Raji (cell line): ENCODE measurements around the gene TIFAB.

Experiments
- POLR2A ChIP-seq: IDR thresholded peaks from 2 replicates; pipeline ENCODE4 v1.6.1; 2011; ENCODE audit warnings: low read depth, low read length, control low read depth; ENCODE audit not compliant: insufficient read depth

TIFAB gene

DNA sequence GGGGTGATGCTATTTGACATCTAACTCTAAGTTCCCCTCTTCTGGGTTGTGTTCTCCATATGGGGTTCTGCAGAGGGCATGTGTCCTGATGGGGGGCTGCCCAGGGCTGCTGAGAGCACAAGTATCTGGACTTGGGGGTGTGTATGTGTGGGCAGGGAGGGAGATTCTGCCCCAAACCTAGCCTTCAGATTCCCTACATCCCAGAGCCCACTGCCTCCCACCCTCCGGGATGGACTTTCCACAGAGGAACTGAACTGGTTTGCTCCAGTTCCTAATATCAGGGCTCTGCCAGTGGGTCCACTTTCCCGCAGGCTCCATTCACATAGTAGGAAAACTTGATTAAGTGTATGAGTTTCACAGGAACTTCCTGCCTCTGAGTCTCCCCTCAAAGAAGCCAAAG lies 16.4 kb upstream of the TIFAB start:
- TF ChIP-seq POLR2A = no peak

DNA sequence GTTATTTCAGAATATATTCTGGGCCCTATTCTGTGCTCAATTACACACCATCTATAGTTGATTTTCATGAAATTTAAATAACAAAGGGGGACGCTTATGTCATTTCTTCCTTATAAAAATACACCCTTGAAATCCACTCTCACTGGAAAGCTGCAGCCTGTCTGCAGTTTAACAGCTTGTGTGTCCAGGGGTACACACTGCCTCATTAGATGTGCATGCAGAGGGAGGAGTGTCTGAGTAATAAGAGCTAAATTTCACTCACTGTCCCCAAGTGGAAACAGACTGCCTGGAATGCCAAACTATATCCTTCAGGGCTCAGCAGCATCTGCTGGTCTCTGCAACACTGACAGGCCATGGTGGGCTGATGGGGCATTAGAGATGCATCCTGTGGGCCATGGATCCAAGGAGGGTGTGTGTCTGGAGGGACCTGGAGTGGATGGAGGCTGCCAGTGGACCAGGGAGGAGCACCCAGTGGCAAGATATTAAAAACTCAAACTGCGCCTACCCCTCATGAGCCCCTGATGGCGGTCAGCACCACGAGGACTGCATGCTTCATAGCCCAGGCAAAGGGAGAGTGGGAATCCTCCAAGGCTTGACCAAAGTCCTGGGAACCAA lies 15.8 kb upstream of the TIFAB start:
- no peak for TF ChIP-seq POLR2A

DNA sequence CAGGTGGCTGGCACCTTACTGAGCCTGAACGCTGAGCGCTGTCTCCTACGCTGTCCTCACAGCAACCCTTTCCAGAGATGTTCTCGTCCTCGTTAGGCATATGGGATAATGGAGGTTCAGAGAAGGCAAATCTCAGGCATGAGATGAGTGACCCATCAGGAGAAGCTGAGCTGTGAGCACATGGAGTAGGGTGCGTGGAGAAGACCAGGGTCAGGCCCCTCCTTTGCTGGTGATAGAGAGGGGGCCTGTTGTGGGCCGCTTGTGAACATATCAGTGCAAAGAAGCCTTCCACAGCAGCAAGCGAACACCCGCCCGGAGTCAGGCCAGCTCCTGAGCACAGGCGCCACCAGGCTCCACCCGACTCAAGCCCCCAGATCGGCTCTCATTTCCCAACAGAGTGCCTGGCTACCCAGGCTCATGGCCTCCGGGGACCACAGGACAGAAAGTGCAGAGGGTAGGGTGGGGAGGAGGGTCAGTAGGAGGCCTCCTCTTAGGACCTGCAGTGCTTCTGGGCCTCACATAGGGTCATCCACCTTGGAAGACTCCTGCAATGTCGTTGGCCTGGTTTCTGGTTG lies 15.0 kb upstream of the TIFAB start:
- no peak for TF ChIP-seq POLR2A

DNA sequence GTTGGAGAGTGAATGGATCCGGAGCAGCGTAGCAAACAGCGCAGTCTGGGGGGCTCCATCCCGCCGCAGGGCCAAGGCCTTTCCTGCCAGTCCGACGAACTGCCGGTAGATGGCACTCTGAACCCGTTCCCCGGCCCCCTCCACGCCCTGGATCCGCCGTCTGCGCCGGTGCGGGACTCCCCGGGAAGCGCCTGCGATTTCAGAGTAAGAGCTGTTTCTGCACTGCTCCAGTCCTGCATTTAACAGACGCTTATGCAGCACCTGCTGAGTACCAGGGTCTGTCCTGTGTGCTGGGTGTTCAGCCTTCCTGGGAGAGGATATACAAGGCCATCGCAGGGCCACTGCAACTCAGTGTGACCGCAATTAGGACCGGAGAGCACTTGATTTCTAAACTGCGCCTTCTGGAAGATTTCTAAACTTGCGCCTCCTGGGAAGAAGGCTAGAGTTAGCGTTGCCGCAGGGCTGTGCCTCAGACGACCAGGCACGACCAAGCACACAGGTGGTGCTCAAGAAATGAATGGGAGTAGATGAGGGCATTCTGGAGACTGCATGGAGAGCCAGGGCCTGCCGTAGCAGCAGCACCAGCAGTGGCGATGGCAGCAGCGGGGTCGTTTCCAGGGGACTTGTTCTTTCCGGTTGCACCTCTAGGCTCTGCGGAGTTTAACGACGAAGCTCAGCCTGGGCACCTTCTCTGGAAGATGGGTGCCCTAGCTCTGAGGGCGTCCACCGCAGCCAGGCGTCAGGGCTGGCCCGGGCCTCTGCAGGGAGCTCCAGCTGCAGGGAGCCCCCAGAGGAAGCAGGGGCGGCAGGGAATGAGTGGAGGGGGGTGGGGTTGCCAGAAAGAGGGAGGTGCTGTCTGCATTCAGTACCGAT lies 14.3 kb upstream of the TIFAB start:
- no peak for TF ChIP-seq POLR2A

DNA sequence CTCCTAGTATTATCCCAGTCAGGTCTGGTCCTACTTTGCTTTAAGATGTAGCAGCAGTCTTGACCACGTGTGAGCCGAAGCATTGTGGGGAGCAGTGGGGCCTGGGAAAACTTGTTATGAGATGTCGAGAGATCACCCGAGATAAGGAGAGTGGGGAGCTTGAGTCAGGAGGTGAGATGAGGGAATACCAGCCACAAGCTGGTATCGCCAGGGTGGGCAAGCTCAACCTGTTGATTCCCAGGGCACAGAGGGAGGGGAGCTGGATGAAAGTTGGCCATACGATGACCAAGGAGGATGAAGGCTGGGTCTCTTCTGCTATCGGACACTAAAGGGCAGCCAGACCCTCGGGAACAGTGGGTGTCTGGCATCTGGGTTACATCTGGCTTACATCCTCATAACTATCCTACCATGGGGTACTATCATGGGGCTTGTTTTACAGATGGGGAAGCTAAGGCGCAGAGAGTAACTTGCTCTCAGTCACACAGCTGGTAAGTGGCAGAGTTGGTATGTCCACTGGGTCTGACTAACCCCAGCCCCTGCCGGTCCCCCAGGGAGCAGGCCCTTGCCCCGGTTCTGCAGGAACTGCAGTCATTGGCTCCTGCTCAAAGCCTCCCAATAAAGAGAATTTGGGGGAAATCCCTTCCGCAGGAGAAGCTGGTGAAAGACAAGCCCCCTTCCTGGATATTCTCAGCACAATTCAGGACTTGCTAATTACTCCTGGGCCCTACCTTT lies 13.4 kb upstream of the TIFAB start:
- TF ChIP-seq POLR2A = no peak

DNA sequence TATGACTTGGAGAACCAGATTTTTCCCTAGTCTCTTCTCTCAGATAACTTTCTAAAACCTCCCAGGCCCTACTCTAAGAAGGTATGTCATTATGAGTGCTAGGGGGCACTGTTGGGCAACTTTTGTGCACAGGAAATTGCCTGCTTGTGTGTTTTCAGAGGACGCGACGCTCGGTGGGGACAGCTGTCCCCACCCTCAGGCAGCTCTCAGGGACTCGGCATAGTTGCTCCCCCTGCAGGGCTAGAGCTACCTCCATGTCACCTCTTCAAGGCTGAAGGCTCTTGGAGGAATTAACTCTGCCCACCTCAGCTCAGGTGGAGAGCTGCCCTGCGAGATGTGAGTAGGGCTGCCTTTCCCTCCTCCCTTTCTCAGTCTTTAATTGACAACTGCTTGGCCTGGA lies 10.2 kb upstream of the TIFAB start:
- no peak for TF ChIP-seq POLR2A

DNA sequence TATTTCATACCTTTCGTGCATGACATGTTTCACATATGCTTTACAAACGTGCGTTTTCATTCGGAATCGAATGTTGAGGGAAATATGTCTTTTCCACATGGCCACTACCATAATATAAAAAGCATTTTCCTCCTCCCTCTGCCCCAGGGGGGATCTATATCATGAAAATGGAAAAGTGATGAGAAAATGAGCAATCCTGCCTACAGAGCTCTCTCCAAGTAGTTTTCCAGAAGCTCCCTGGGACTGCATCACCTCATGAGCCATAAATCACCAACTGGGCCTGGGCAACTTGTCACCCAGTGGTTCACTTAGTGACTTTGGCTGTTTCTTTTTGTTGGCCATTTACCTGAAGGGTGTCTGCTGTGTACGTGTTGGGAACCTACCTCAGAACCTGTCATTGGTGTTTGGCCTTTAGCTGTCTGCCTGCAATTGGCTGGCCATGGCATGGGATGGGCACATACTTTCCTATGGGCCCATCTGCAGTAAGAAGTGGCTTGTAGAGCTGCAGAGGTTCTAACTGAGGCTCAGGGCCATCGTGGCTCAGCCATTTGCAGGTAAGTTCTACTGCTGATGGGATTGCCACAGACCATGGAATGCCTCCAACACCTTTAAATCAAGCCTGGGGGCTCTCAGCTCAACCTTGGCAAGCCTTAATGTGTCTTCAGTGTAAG lies 9.5 kb upstream of the TIFAB start:
- no peak for TF ChIP-seq POLR2A

DNA sequence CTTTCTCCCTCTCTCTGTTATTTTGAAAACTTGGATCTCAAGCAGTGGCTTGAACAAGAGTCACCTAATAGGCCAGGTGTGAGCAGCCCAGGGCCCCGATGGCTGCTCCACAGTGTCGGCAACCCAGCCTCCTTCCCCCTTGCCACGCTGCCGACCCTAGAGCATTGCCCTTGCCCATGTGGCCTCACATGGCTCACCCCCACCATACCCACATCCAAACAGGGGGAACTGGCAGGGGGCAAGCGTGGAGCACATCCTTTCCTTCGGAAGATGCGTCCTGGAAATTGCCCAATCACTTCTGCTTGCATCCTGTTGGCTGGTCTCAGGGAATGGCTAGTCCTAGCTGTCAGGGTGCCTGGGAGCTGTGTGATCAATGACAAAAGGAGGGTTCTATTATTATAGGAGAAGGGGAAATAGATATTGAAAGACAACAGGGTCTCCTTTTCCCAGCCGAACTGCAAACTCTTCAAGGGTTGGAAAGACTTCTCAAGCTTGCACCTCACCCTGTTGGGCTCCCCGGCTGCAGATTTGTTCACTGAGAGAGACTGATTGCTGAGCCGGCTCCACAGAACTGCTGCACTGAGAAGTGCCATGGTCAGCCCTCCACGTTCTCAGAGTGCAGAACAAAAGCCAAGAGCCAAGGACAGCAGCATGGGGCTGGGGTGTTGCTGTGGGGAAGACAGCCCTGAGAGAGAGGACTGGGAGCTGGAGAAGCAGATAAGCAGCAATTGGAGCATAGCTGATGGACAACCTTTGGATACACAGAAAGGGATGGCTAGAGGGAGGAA lies 8.3 kb upstream of the TIFAB start:
- TF ChIP-seq POLR2A = no peak

DNA sequence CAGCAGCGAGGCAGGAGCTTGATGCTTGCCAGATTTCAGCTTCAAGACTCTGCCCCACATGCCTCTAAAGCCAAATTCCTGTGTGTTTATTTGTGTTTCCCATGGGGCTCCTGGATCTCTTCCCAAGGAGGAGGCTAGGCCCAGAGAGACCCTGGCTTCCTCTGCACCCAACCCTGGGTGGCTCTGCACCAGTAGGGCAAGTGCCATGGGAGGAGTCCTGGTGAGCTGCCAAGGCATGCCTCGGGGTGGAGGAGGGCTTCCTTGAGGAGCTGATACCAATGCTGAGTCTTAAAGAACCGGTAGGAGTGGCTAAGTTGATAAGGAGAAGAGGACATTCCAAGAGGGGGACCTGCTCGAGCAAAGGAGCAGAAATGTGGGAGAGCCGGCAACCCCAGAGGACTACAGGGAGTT lies 6.8 kb upstream of the TIFAB start:
- no peak for TF ChIP-seq POLR2A

DNA sequence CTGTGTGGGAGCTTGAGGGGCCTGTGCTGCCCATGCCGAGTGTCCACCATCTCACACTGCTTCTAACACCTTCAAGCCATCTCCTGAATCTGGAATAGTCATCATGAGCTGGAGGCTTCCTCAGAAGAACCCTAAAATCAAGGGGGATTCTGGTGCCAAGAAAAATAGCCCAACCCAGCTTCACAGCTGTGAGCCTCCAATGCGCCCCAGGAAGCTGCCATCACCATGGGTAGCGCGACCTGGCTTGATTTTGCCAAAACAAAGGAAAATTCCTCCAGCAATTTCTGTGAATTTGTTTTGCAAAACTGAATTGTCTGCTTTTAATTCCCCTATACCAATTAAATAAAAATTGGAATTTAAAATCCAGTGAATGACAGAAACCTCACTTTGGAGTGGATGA lies 6.2 kb upstream of the TIFAB start:
- TF ChIP-seq POLR2A = no peak

DNA sequence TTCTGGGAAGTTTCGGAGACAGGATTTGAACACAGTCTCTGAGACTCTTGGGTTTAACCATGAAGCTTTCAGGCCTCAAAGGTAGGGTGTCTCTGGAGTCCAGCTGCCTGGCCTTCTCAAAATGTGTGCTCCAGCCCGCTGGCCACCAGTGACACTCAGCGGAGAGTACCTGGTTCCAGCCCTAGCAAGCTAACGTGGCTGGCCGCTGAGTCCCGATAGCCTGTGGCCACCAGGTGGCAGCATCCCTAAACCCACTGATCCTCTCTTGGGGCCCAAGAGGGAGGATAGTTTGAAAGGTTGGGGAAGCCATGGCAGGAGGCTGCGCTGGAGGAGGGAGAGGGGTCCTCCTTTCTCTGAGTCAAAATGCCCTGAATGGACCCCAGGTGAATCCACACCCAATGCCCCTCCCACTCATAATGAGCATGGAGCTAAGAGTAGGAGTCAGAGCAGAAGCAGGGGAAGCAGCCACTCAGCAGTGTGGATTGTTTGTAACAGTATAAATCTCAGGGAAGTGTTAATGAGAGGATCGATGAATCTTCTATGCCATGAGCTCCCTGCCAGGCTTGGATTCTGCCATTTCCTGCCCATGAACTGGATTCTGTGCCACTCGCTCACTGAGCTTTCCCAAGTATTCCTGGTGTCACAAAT lies 5.4 kb upstream of the TIFAB start:
- TF ChIP-seq POLR2A = no peak

DNA sequence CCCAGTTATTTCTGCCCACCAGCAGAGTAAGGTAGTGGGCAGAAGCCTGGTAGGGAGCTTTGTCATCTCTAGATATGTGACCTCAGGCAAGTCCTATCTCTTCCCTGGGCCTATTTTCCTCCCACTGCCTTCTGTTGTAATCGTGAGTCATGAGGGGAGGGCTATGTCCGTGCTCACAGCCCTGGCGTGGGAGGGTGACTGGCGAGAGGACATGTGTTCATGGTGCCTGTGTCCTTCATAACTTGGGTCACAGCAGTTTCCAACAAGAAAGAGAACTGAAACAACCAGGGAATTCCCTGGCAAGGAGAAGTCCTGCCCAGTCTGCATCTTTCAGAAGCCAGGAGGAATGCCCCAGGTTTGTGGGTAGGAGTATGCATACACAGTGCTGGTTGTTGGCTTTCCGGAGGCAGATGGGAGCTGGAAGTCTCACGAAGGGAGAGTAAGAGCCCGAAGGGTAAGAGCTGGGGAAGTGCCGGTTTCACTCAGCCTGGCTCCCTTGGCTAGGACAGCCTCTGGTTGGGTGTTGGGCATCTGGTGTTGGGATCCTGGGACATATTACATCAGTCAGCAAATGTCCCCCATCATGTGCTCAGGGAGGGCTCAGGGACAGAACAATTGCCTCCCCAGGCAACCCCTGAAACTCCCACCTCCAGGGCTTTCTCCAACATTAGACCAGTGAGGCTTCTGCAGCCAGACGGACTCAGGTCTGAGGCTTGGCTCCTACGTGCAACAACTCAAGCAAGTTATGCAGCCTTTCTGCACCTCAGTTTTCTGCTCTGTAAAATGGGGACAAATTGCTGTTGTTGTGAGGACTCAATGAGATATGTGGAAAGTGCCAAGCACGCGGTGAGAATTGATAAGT lies 4.3 kb upstream of the TIFAB start:
- no peak for TF ChIP-seq POLR2A

DNA sequence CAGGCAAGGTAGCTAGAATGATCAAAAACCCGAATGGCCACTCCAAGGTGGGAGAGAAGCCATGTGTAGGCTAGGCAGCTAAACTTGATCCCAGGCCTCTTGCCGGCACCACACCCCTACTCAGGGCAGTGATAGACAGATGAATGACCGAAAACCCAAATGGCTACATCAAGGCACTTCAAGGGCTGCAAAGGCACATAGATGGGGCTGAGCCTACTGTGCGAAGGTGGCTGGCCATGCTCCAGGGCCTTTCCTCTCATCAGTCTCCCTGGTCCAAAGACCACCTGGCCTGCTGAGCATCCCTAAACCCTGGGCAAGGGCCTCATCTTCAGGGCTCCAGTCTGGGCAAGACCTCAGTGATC lies 3.7 kb upstream of the TIFAB start:
- no peak for TF ChIP-seq POLR2A
